A673 (cell line): ENCODE results near the gene WNK4. TPM values are rescaled to one million over a fixed set of nuclear protein-coding genes. Genes with fewer than 3 reads are reported as not detected.
A peak's percentile ranks its signal among the peaks of the same experiment; 100 is the strongest.

Source experiments
- BruUV-seq: library from RNA; stranded (reverse); fragments of 400-500 nt; replicated peaks from 2 replicates; lab custom pipeline; 2021; lab: Mats Ljungman, UMichigan
- CTCF ChIA-PET: fragments of 300-600 bp; sonication (Branson Sonifier 250); formaldehyde crosslinking; loops from one replicate; lab custom pipeline; 2022; ENCODE audit warnings: antibody characterized with exemption; lab: Charles Lee
- POLR2A ChIA-PET: fragments of 300-600 bp; sonication (Branson Sonifier 250); formaldehyde crosslinking; loops from one replicate; lab custom pipeline; 2022; ENCODE audit warnings: antibody characterized with exemption; ENCODE audit not compliant: low non-redundant PET; lab: Charles Lee
- DNase-seq: peaks from one replicate; pipeline ENCODE4 v3.0.0-alpha.2; 2015; ENCODE audit warnings: low spot score
- H3K27ac ChIP-seq: fragments of 200-600 bp; sonication (generic); 2 replicates; pipeline ENCODE4 v1.5.1; 2016; ENCODE audit warnings: mixed run types, low read depth, mild to moderate bottlenecking, mixed read lengths, antibody characterized with exemption, low read length; ENCODE audit not compliant: poor library complexity, severe bottlenecking
- H3K27me3 ChIP-seq: fragments of 200-600 bp; sonication (generic); replicated peaks from 2 replicates; pipeline ENCODE4 v1.6.1; 2017; ENCODE audit warnings: mixed run types, low read depth, mild to moderate bottlenecking, mixed read lengths, antibody characterized with exemption, low read length; ENCODE audit not compliant: insufficient read depth, poor library complexity
- H3K36me3 ChIP-seq: fragments of 200-600 bp; sonication (generic); 2 replicates; pipeline ENCODE4 v1.6.1; 2016; ENCODE audit warnings: mixed run types, mild to moderate bottlenecking, mixed read lengths, antibody characterized with exemption, low read length; ENCODE audit not compliant: insufficient read depth, poor library complexity, severe bottlenecking
- H3K4me1 ChIP-seq: fragments of 200-600 bp; sonication (generic); 2 replicates; pipeline ENCODE4 v1.6.1; 2017; ENCODE audit warnings: mixed run types, mild to moderate bottlenecking, mixed read lengths, antibody characterized with exemption, low read length; ENCODE audit not compliant: insufficient read depth, poor library complexity, severe bottlenecking
- H3K4me3 ChIP-seq: fragments of 200-600 bp; sonication (generic); 2 replicates; pipeline ENCODE4 v1.5.1; 2016; ENCODE audit warnings: low read depth, mixed run types, mild to moderate bottlenecking, mixed read lengths, low read length; ENCODE audit not compliant: poor library complexity, severe bottlenecking
- H3K9me3 ChIP-seq: fragments of 200-600 bp; sonication (generic); 2 replicates; pipeline ENCODE4 v1.6.1; 2016; ENCODE audit warnings: mixed run types, low read depth, mild to moderate bottlenecking, mixed read lengths, antibody characterized with exemption, low read length; ENCODE audit not compliant: poor library complexity, severe bottlenecking
- CTCF ChIP-seq: fragments of 300-800, 200-600 bp; sonication (generic); conservative IDR thresholded peaks from 2 replicates; pipeline ENCODE4 v1.5.1; 2017; ENCODE audit warnings: low read depth, mild to moderate bottlenecking, antibody characterized with exemption, low read length, moderate library complexity, mixed read lengths
- EZH2 ChIP-seq: fragments of 200-600 bp; sonication (generic); IDR thresholded peaks from 2 replicates; pipeline ENCODE4 v1.6.1; 2017; ENCODE audit warnings: borderline replicate concordance, low read depth, mild to moderate bottlenecking, mixed read lengths, antibody characterized with exemption, low read length; ENCODE audit not compliant: poor library complexity, severe bottlenecking
- intact Hi-C: fragments of 100-400 bp; cut with micrococcal nuclease; formaldehyde crosslinking; loops from one replicate; pipeline ENCODE4 v1.10.0; 2022; ENCODE audit not compliant: unreplicated experiment
- total RNA-seq: library from RNA; stranded (reverse); gene quantifications from 2 replicates; pipeline ENCODE4 v1.2.3, GENCODE V29; 2021

Gene WNK4
- total RNA-seq, 1 experiment from 2014 or later = 0.11 TPM

DNA sequence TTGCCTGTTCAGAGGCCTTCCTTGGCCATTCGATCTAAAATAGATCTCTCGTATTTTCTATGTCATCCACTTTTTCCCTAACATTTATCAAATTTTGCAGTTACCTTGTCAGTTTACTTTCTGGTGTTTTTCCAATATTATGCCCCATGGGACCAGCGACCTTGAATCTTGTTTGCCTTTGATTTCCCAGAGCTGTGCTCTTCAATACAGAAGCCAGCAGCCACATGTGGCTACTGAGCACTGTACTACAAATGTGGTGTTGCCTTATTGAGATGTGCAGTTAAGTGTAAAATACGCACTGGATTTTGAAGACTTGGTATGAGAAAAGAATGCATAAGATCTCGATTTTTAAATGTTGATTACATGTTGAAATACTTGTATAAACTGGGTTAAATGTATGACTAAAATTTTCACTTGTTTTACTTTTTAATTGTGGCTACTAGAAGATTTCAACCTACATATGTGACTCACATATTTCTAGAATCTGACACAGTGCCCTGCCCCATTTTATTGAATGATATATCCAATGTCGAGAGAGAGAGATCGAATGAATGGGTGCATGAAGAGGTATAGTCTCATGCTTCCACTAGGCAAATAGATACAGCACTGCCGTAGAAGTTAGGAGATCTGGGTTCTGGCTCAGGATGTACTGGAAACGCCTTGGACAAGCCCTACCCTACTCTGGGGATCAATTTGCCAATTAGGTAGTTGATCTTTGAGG is 52.0 kb downstream of the WNK4 start:
- BruUV-seq = TSS peak; percentile 82
- Histone ChIP-seq H3K4me1 (peaks cover 9% of the 10 kb centered on the region), H3K9me3 (no peaks in the 10 kb centered on the region), H3K27me3 (no peaks in the 10 kb centered on the region), H3K27ac (peak overlapping the region; percentile 95), H3K4me3 (peak overlapping the region; percentile 79), H3K36me3 (no peaks in the 10 kb centered on the region)
- TF ChIP-seq EZH2 = no peak
- TF ChIP-seq CTCF = no peak
- POLR2A ChIA-PET = no interaction called here
- intact Hi-C loops = no loop called here
- DNase-seq = no peak
- CTCF ChIA-PET = no interaction called here

GRCh38 chr17:42832934-42833766 is 52.7 kb downstream of the WNK4 start, which contains the start of gene PSME3:
Gene PSME3 (plus strand): TSS chr17:42833397. CDS start chr17:42833632, 235 bp downstream.
- peaks cover 9% of the 10 kb centered on the region for H3K4me1 ChIP-seq
- peak; percentile 87 for DNase-seq

More at GRCh38 chr17:42832934-42833766, 52.7 kb downstream of the WNK4 start, which contains the start of gene PSME3:
- POLR2A ChIA-PET = no interaction called here
- BruUV-seq = no TSS peak
- CTCF ChIA-PET = no interaction called here
- peak within 1 kb of the TSS; percentile 95 for H3K27ac ChIP-seq
- H3K36me3 ChIP-seq = peaks cover 7% of the 10 kb centered on the region
- H3K4me3 ChIP-seq = peak within 1 kb of the TSS; percentile 79
- no peaks in the 10 kb centered on the region for H3K9me3 ChIP-seq
- intact Hi-C loops = no loop called here
- H3K27me3 ChIP-seq = no peaks in the 10 kb centered on the region
- TF ChIP-seq CTCF = no peak
- TF ChIP-seq EZH2 = no peak
